K562 (cell line): ENCODE results near the gene TMEM225B. TPM values are rescaled to one million over a fixed set of nuclear protein-coding genes. Genes with fewer than 3 reads are reported as not detected.

Experiments used
- CREB5 ChIP-seq: fragments of 250-450 bp; sonication (Bioruptor Pico); IDR thresholded peaks from 2 replicates; pipeline ENCODE4 v1.5.0; 2020; ENCODE audit warnings: mild to moderate bottlenecking
- DDX20 ChIP-seq: fragments of 450-650 bp; IDR thresholded peaks from 2 replicates; pipeline ENCODE4 v1.6.1; 2016; ENCODE audit warnings: missing genetic modification characterization, low read depth, mild to moderate bottlenecking, missing compliant biosample characterization, moderate library complexity
- FOXM1 ChIP-seq, 2 experiments: fragments of 450-650 bp in 1 of 2; sonication (generic) in 1 of 2; formaldehyde crosslinking in 1 of 2; IDR thresholded peaks; 2 replicates each; pipeline versions ENCODE4 v1.6.1 to v1.9.0; 2017 to 2022; ENCODE audit warnings: low read depth in 2 of 2, mild to moderate bottlenecking in 2 of 2, missing genetic modification reagents in 1 of 2, moderate library complexity in 1 of 2
- HDAC3 ChIP-seq: fragments of 450-650 bp; IDR thresholded peaks from 2 replicates; pipeline ENCODE4 v1.6.1; 2018; ENCODE audit warnings: borderline replicate concordance, mild to moderate bottlenecking, moderate library complexity; ENCODE audit not compliant: partially characterized antibody
- HMGXB4 ChIP-seq: sonication (generic); formaldehyde crosslinking; IDR thresholded peaks from 2 replicates; pipeline ENCODE4 v1.8.1; 2023; ENCODE audit warnings: mild to moderate bottlenecking, missing genetic modification reagents
- JUN ChIP-seq, 2 experiments: sonication (generic) in 1 of 2; formaldehyde crosslinking in 1 of 2; IDR thresholded peaks; 2 replicates each; pipeline versions ENCODE4 v1.6.1 to v1.8.0; 2012 to 2022; ENCODE audit warnings: borderline replicate concordance in 2 of 2, mild to moderate bottlenecking in 2 of 2, improper control_type of control experiment in 1 of 2, low read depth in 1 of 2, low read length in 1 of 2, missing genetic modification reagents in 1 of 2
- NFXL1 ChIP-seq: fragments of 450-650 bp; formaldehyde crosslinking; IDR thresholded peaks from 2 replicates; pipeline ENCODE4 v1.4.0; 2021; ENCODE audit warnings: mild to moderate bottlenecking
- NR2C1 ChIP-seq, 2 experiments: fragments of 450-650 bp; IDR thresholded peaks; 2 replicates each; pipeline ENCODE4 v1.6.1; 2017; ENCODE audit warnings: mild to moderate bottlenecking in 2 of 2, antibody characterized with exemption in 1 of 2, inconsistent platforms in 1 of 2, missing compliant biosample characterization in 1 of 2, missing genetic modification characterization in 1 of 2
- NUFIP1 ChIP-seq: fragments of 450-650 bp; IDR thresholded peaks from 2 replicates; pipeline ENCODE4 v1.6.1; 2018; ENCODE audit not compliant: partially characterized antibody
- PHB2 ChIP-seq: fragments of 450-650 bp; IDR thresholded peaks from 2 replicates; pipeline ENCODE4 v1.6.1; 2017; ENCODE audit warnings: low read depth
- RBBP5 ChIP-seq: fragments of 200-600 bp; sonication (generic); IDR thresholded peaks from 2 replicates; pipeline ENCODE4 v1.6.1; 2012; ENCODE audit warnings: borderline replicate concordance, mild to moderate bottlenecking, low read length, control low read depth, inconsistent platforms; ENCODE audit not compliant: insufficient read depth, poor library complexity, severe bottlenecking
- SAFB ChIP-seq: fragments of 200-400 bp; formaldehyde crosslinking; IDR thresholded peaks from 2 replicates; pipeline ENCODE4 v1.6.1; 2017; ENCODE audit warnings: low read depth, low read length, borderline replicate concordance
- SUPT5H ChIP-seq: fragments of 450-650 bp; IDR thresholded peaks from 2 replicates; pipeline ENCODE4 v1.6.1; 2016
- ZNF12 ChIP-seq: sonication (generic); formaldehyde crosslinking; IDR thresholded peaks from 2 replicates; pipeline ENCODE4 v1.4.0; 2020; ENCODE audit warnings: mild to moderate bottlenecking, missing genetic modification reagents
- ZNF143 ChIP-seq: sonication (generic); formaldehyde crosslinking; IDR thresholded peaks from 2 replicates; pipeline ENCODE4 v1.9.0; 2022; ENCODE audit warnings: mild to moderate bottlenecking, missing genetic modification reagents
- ZNF586 ChIP-seq: fragments of 450-650 bp; formaldehyde crosslinking; conservative IDR thresholded peaks from 2 replicates; pipeline ENCODE4 v1.4.0; 2020; ENCODE audit warnings: mild to moderate bottlenecking, moderate library complexity
- ZNF740 ChIP-seq, 3 experiments: fragments of 200-800 bp in 1 of 3; sonication (Bioruptor generic) in 1 of 3; sonication (generic) in 1 of 3; formaldehyde crosslinking in 1 of 3; IDR thresholded peaks; 2 replicates each; pipeline versions ENCODE4 v1.6.1 to v1.8.0; 2016 to 2022; ENCODE audit warnings: mild to moderate bottlenecking in 2 of 3, missing compliant biosample characterization in 2 of 3, missing genetic modification characterization in 2 of 3, missing genetic modification reagents in 1 of 3
- polyA plus RNA-seq, 8 experiments: library from polyadenylated mRNA; depleted of rRNA in 4 of 8; stranded (reverse) in 5 of 8; unstranded in 3 of 8; fragments of >200 nt; fragmentation: Nextera tagmentation in 2 of 8; fragmentation: Illumina TruSeq in 1 of 8; extraction: Ambion mirVana in 2 of 8; extraction: Trizol in 1 of 8; gene quantifications; 2 replicates each; pipeline versions ENCODE4 v1.2.1 to v1.2.3, GENCODE V29; 2011 to 2014; ENCODE audit warnings: inconsistent platforms in 1 of 8, missing spikeins in 1 of 8
- total RNA-seq, 7 experiments: library from RNA; depleted of rRNA in 6 of 7; stranded (reverse); fragments of >200 nt in 6 of 7; fragmentation: Illumina TruSeq in 2 of 7; extraction: Trizol in 2 of 7; gene quantifications; 2 replicates each; pipeline versions ENCODE4 v1.2.1 to v1.2.3, GENCODE V29; 2011 to 2021; ENCODE audit warnings: low replicate concordance in 1 of 7

TMEM225B gene
- total and polyA plus RNA-seq, 9 of the 15 experiments (the other 6 are each of a cell fraction or from before 2014, with no cell fraction given), result 0.08 to 0.73 (median 0.56) TPM

GRCh38 chr7:99616359-99617191 is 18.5 kb downstream of the TMEM225B start, which contains the start of gene ZSCAN25 (continued):
- TF ChIP-seq CREB5 (CRISPR knock-in tag), result no peak
- TF ChIP-seq ZNF740 (CRISPR knock-in tag; IDR thresholded peaks at IDR 0.05), result peak; percentile 54
- TF ChIP-seq ZNF740 (tag; IDR thresholded peaks at IDR 0.05), result no peak
- TF ChIP-seq DDX20 (tag), result no peak
- TF ChIP-seq HMGXB4 (CRISPR knock-in tag), result peak; percentile 95
- TF ChIP-seq PHB2, result peak; percentile 59
- TF ChIP-seq SAFB, result no peak; the same call in 1 of the 2 replicates
- peak; percentile 82 for TF ChIP-seq ZNF12
- peak; percentile 27 for TF ChIP-seq NUFIP1
- TF ChIP-seq ZNF586, result no peak
- 0 out of 2 replicates have a peak, but pooled peaks have one; percentile 25 for TF ChIP-seq JUN (IDR thresholded peaks at IDR 0.05; ENCODE audit: borderline replicate concordance, low read depth, low read length)
- TF ChIP-seq JUN (CRISPR knock-in tag; IDR thresholded peaks at IDR 0.05; ENCODE audit: borderline replicate concordance), result peak; percentile 75; the same call in 1 of the 2 replicates
- peak; percentile 57; the same call in 1 of the 2 replicates for TF ChIP-seq ZNF143 (CRISPR knock-in tag)
- TF ChIP-seq RBBP5, result peak; percentile 97
- peak; percentile 97 for TF ChIP-seq SUPT5H
- TF ChIP-seq NR2C1 (IDR thresholded peaks at IDR 0.05), result peak; percentile 86
- peak; percentile 75 for TF ChIP-seq NR2C1 (tag; IDR thresholded peaks at IDR 0.05)
- peak; percentile 38 for TF ChIP-seq HDAC3
- no peak for TF ChIP-seq NFXL1
- peak; percentile 71 for TF ChIP-seq FOXM1 (IDR thresholded peaks at IDR 0.05; ENCODE audit: low read depth)
- peak; percentile 68; the same call in 1 of the 2 replicates for TF ChIP-seq FOXM1 (CRISPR knock-in tag; IDR thresholded peaks at IDR 0.05; ENCODE audit: low read depth)
